Neuronal stem cell (in vitro differentiated cells): ENCODE results near the gene PPP2R1B.

ENCODE experiments used
- DNase-seq: peaks from one replicate; pipeline ENCODE4 v3.0.0-alpha.2; 2013; ENCODE audit warnings: low spot score
- H2AFZ ChIP-seq: one replicate; pipeline ENCODE4 v1.6.1; 2013; ENCODE audit warnings: mild to moderate bottlenecking, low read length, inconsistent platforms
- H2AK5ac ChIP-seq: 2 replicates; pipeline ENCODE4 v1.6.1; 2013; ENCODE audit warnings: low read depth, mild to moderate bottlenecking, inconsistent platforms, low read length, moderate library complexity, mixed read lengths
- H2BK120ac ChIP-seq: 2 replicates; pipeline ENCODE4 v1.6.1; 2013; ENCODE audit warnings: low read depth, mild to moderate bottlenecking, inconsistent platforms, low read length, moderate library complexity, mixed read lengths
- H2BK12ac ChIP-seq: one replicate; pipeline ENCODE4 v1.6.1; 2013; ENCODE audit warnings: low read length, inconsistent platforms
- H2BK15ac ChIP-seq: 2 replicates; pipeline ENCODE4 v1.6.1; 2013; ENCODE audit warnings: mild to moderate bottlenecking, low read length, inconsistent platforms, mixed read lengths
- H2BK5ac ChIP-seq: one replicate; pipeline ENCODE4 v1.6.1; 2013; ENCODE audit warnings: inconsistent platforms, mild to moderate bottlenecking, low read length, moderate library complexity
- H3K14ac ChIP-seq: one replicate; pipeline ENCODE4 v1.6.1; 2013; ENCODE audit warnings: low read length, inconsistent platforms
- H3K18ac ChIP-seq: 2 replicates; pipeline ENCODE4 v1.6.1; 2013; ENCODE audit warnings: low read length, inconsistent platforms
- H3K23ac ChIP-seq: 2 replicates; pipeline ENCODE4 v1.6.1; 2013; ENCODE audit warnings: low read depth, mild to moderate bottlenecking, mixed read lengths, low read length, inconsistent platforms; ENCODE audit not compliant: poor library complexity
- H3K27ac ChIP-seq: replicated peaks from 3 replicates; pipeline ENCODE4 v1.5.1; 2013; ENCODE audit warnings: low read length, inconsistent platforms
- H3K27me3 ChIP-seq, 3 experiments: 2 replicates each; pipeline ENCODE4 v1.6.1; 2013; ENCODE audit warnings: low read length in 3 of 3, mild to moderate bottlenecking in 2 of 3, inconsistent platforms in 1 of 3, low read depth in 1 of 3, mixed read lengths in 1 of 3, moderate library complexity in 1 of 3; ENCODE audit not compliant: control insufficient read depth in 3 of 3, insufficient read depth in 3 of 3
- H3K36me3 ChIP-seq, 2 donors: replicated peaks in 1 of 2; 2 replicates each; pipeline ENCODE4 v1.6.1; 2013; ENCODE audit warnings: low read length in 2 of 2; ENCODE audit not compliant: control insufficient read depth in 2 of 2, insufficient read depth in 2 of 2
- H3K4ac ChIP-seq: 2 replicates; pipeline ENCODE4 v1.6.1; 2013; ENCODE audit warnings: inconsistent platforms, mild to moderate bottlenecking, low read length, moderate library complexity
- H3K4me1 ChIP-seq, 2 donors: 1 replicate in 1 of 2; 2 replicates in 1 of 2; pipeline ENCODE4 v1.6.1; 2013; ENCODE audit warnings: low read length in 2 of 2, low read depth in 1 of 2; ENCODE audit not compliant: control insufficient read depth in 2 of 2, insufficient read depth in 1 of 2
- H3K4me2 ChIP-seq: one replicate; pipeline ENCODE4 v1.6.1; 2013; ENCODE audit warnings: mild to moderate bottlenecking, low read length, inconsistent platforms; ENCODE audit not compliant: insufficient read depth, poor library complexity, severe bottlenecking
- H3K4me3 ChIP-seq, 2 donors: 2 replicates each; pipeline ENCODE4 v1.5.1; 2013; ENCODE audit warnings: low read length in 2 of 2, mild to moderate bottlenecking in 2 of 2, inconsistent platforms in 1 of 2, moderate library complexity in 1 of 2
- H3K79me1 ChIP-seq: one replicate; pipeline ENCODE4 v1.6.1; 2013; ENCODE audit warnings: low read depth, mild to moderate bottlenecking, inconsistent platforms, low read length, moderate library complexity
- H3K9ac ChIP-seq: one replicate; pipeline ENCODE4 v1.6.1; 2013; ENCODE audit warnings: mild to moderate bottlenecking, low read depth, low read length, inconsistent platforms; ENCODE audit not compliant: poor library complexity
- H3K9me3 ChIP-seq, 2 donors: replicated peaks in 1 of 2; 2 replicates each; pipeline versions ENCODE3 to v1.6.1; 2013; ENCODE audit warnings: low read length in 2 of 2, mild to moderate bottlenecking in 2 of 2, inconsistent platforms in 1 of 2, low read depth in 1 of 2, mixed read lengths in 1 of 2, moderate library complexity in 1 of 2; ENCODE audit not compliant: control insufficient read depth in 2 of 2, insufficient read depth in 1 of 2
- H4K8ac ChIP-seq: one replicate; pipeline ENCODE4 v1.6.1; 2013; ENCODE audit warnings: low read depth, mild to moderate bottlenecking, inconsistent platforms, low read length, moderate library complexity
- H4K91ac ChIP-seq: one replicate; pipeline ENCODE4 v1.6.1; 2013; ENCODE audit warnings: low read length, low read depth, mild to moderate bottlenecking, inconsistent platforms; ENCODE audit not compliant: poor library complexity
- WGBS, 2 donors: extraction: QIAGEN DNeasy Blood & Tissue Kit; methylation state at CpG; one replicate each; pipeline ENCODE4 v1.1.7; 2013; ENCODE audit warnings: missing lambda C conversion rate in 2 of 2, mixed read lengths in 1 of 2; ENCODE audit not compliant: insufficient read length in 2 of 2, insufficient replicate concordance in 1 of 2; ENCODE audit errors: extremely low coverage in 2 of 2; 5-methylcytosine and 5-hydroxymethylcytosine counted together

The PPP2R1B gene

DNA sequence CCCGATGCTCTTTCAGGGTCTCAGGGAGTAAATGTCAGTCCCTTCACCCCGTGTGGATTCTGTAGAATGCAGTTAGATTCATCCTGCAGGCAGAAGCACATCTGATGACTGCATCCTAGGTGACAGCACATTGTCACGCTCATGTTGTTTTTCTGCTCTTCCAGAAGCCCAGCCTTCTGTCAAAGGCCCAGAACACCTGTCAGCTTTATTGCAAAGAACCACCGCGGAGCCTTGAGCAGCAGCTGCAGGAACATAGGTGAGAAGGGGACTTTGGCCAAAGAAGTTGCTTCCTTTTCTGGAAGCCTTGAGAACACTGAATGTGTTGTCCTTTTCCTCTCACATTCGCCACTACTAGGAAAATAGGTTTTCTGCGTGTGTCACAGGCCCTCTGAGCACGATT is 43.7 kb downstream of the PPP2R1B start:
- no peak overlapping the region for H2BK15ac ChIP-seq
- no peak overlapping the region for H2AK5ac ChIP-seq
- H3K27me3 ChIP-seq: no peaks in the 10 kb centered on the region
- no peak overlapping the region for H3K23ac ChIP-seq
- H3K79me1 ChIP-seq: no peaks in the 10 kb centered on the region
- no peak overlapping the region for H2BK120ac ChIP-seq
- H2BK5ac ChIP-seq: no peak overlapping the region
- H4K8ac ChIP-seq: no peak overlapping the region
- H3K4me1 ChIP-seq: peaks cover 9 to 11% of the 10 kb centered on the region in 2 donors
- no peak overlapping the region for H3K18ac ChIP-seq
- H3K9ac ChIP-seq: no peak overlapping the region
- H3K27ac ChIP-seq: no peak overlapping the region
- H3K4ac ChIP-seq: no peak overlapping the region
- H4K91ac ChIP-seq: no peak overlapping the region
- no peak overlapping the region for H3K4me3 ChIP-seq
- H3K36me3 ChIP-seq: peaks cover 36 to 89% of the 10 kb centered on the region in 2 donors
- no peaks in the 10 kb centered on the region for H3K9me3 ChIP-seq
- no peak overlapping the region for H3K14ac ChIP-seq
- no peak for DNase-seq
- no CpG with 5 or more reads among the region's 8 CpGs for WGBS, 2 donors
- H2AFZ ChIP-seq: no peak overlapping the region
- no peak overlapping the region for H3K4me2 ChIP-seq
- H2BK12ac ChIP-seq: no peak overlapping the region

DNA sequence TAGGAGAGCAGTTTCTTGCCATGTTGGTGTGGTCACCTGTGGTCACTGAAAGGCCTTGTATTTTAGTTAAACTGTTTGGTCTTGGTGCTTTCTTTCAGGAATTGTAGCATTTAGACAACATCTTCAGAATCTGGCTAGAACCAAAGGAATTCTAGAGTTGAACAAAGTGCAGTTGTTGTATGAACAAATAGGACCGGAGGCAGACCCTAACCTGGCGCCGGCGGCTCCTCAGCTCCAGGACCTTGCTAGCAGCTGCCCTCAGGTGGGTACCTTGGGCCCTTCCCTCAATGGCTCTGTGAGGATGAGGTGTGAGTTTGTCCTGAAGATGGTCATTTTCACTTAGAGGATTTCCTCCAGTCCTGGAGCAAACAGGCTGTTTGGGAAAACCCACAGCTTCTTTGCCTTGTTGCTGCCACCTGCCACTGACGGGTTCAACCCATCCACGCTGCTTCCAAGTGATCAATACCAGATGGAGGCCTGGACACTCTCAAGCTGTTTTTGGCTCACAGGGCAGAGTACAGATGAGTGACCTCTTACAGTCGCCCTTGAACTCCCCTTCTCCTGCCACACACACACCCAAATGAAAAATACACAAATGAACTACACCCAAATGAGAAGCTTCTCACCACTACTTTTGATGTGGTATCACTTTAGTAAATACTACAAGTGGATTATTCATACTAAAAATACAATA is 45.2 kb downstream of the PPP2R1B start:
- Histone ChIP-seq H3K4me1 (peaks cover 9 to 11% of the 10 kb centered on the region in 2 donors), H4K8ac (no peak overlapping the region), H3K36me3 (peaks cover 32 to 77% of the 10 kb centered on the region in 2 donors), H3K4ac (no peak overlapping the region), H3K14ac (no peak overlapping the region), H3K27ac (no peak overlapping the region), H3K9me3 (no peaks in the 10 kb centered on the region), H2BK120ac (no peak overlapping the region), H2BK12ac (no peak overlapping the region), H2AFZ (no peak overlapping the region), H3K18ac (no peak overlapping the region), H2AK5ac (no peak overlapping the region), H3K79me1 (no peaks in the 10 kb centered on the region), H4K91ac (no peak overlapping the region), H2BK15ac (no peak overlapping the region), H2BK5ac (no peak overlapping the region), H3K4me3 (no peak overlapping the region), H3K4me2 (no peak overlapping the region), H3K9ac (no peak overlapping the region), H3K23ac (no peak overlapping the region), H3K27me3 (no peaks in the 10 kb centered on the region)
- WGBS, 2 donors: no CpG with 5 or more reads among the region's 7 CpGs
- DNase-seq: no peak

DNA sequence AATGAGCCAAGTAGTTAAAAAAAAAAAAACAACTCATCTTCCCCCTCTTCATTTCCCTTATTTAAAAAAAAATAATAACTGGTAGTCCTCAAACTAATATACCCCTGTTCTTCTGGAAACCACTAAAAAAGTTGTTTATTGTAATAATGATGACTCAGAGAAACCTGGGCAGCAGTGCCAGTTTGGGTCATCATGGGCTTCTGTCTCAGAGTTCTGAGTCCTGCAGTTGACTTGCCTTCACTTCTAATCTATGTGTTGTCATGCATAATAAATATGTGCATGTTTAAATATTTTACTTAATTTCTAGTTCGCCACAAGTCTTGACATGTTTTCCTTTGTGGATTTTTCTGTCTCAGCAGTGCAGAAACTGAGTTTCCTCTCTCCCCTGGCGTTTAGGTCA is 46.8 kb downstream of the PPP2R1B start:
- Histone ChIP-seq H3K9me3 (no peaks in the 10 kb centered on the region), H2BK15ac (no peak overlapping the region), H3K4me3 (no peak overlapping the region), H2BK120ac (no peak overlapping the region), H2BK5ac (no peak overlapping the region), H3K27ac (no peak overlapping the region), H3K14ac (no peak overlapping the region), H3K79me1 (no peaks in the 10 kb centered on the region), H3K4me1 (peaks cover 9 to 11% of the 10 kb centered on the region in 2 donors), H3K18ac (no peak overlapping the region), H2AFZ (no peak overlapping the region), H2BK12ac (no peak overlapping the region), H4K8ac (no peak overlapping the region), H3K23ac (no peak overlapping the region), H3K4ac (no peak overlapping the region), H4K91ac (no peak overlapping the region), H3K36me3 (peaks cover 29 to 72% of the 10 kb centered on the region in 2 donors), H3K4me2 (no peak overlapping the region), H3K9ac (no peak overlapping the region), H2AK5ac (no peak overlapping the region), H3K27me3 (no peaks in the 10 kb centered on the region)
- WGBS, 2 donors: no CpG with 5 or more reads among the region's 2 CpGs
- DNase-seq: no peak

DNA sequence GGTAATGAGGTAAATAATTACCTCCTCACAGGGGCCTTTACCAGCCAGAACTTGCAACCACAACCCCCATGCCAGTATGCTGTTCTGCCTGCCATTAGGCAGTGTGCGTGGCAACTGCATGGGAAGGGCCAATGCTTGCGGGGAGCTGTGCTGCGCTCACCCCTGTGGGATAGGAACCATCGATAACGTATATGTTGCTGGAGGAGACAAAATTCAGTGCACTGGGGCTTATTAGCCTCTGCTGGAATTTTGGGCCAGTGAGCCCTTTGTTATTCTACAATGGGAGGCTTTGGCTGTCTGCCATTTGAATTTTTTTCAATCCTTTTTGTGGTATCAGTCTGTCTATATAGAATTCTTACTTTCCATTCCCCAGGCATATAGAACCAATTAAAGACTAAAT is 47.3 kb downstream of the PPP2R1B start:
- H3K27ac ChIP-seq: peak overlapping the region; percentile 21
- no peak overlapping the region for H3K23ac ChIP-seq
- H4K91ac ChIP-seq: no peak overlapping the region
- H3K9ac ChIP-seq: no peak overlapping the region
- H3K4me1 ChIP-seq: peaks cover 9 to 11% of the 10 kb centered on the region in 2 donors
- no peak overlapping the region for H2AK5ac ChIP-seq
- no peak overlapping the region for H3K4me3 ChIP-seq
- H2BK12ac ChIP-seq: no peak overlapping the region
- H2BK5ac ChIP-seq: no peak overlapping the region
- H2BK120ac ChIP-seq: no peak overlapping the region
- no peaks in the 10 kb centered on the region for H3K27me3 ChIP-seq
- peaks cover 24 to 70% of the 10 kb centered on the region in 2 donors for H3K36me3 ChIP-seq
- WGBS, 2 donors: no CpG with 5 or more reads among the region's 5 CpGs
- H2AFZ ChIP-seq: no peak overlapping the region
- no peak overlapping the region for H4K8ac ChIP-seq
- H3K4ac ChIP-seq: no peak overlapping the region
- H3K9me3 ChIP-seq: no peaks in the 10 kb centered on the region
- H3K79me1 ChIP-seq: no peaks in the 10 kb centered on the region
- no peak overlapping the region for H3K4me2 ChIP-seq
- H2BK15ac ChIP-seq: no peak overlapping the region
- no peak overlapping the region for H3K14ac ChIP-seq
- DNase-seq: no peak
- H3K18ac ChIP-seq: no peak overlapping the region
